B cell (primary cell): ENCODE results near the gene PHF21B. TPM values are rescaled to one million over a fixed set of nuclear protein-coding genes. Genes with fewer than 3 reads are reported as not detected.

Experiments used
- ATAC-seq: fragments of 200-7000 bp; cut with Tn5 transposase; one replicate; pipeline ENCODE4 v1.10.0; 2021; ENCODE audit warnings: low read depth, mild to moderate bottlenecking, moderate number of reproducible peaks, moderate library complexity
- CTCF ChIA-PET: fragments of 350-600 bp; sonication (Branson Sonifier 250); formaldehyde crosslinking; loops from one replicate; lab custom pipeline; 2021; ENCODE audit warnings: antibody characterized with exemption, inconsistent platforms; lab: Charles Lee
- POLR2A ChIA-PET: fragments of 350-600 bp; sonication (Branson Sonifier 250); formaldehyde crosslinking; loops from one replicate; lab custom pipeline; 2021; ENCODE audit warnings: antibody characterized with exemption; lab: Charles Lee
- DNase-seq: peaks from one replicate; pipeline ENCODE4 v3.0.0; 2013
- H2AFZ ChIP-seq: 2 replicates; pipeline ENCODE4 v1.6.1; 2012; ENCODE audit warnings: mild to moderate bottlenecking, low read depth, low read length; ENCODE audit not compliant: insufficient read depth, poor library complexity, severe bottlenecking
- H3K27ac ChIP-seq, 2 donors: 1 replicate in 1 of 2; 2 replicates in 1 of 2; pipeline ENCODE4 v1.5.1; 2012 to 2013; ENCODE audit warnings: low read length in 2 of 2, mild to moderate bottlenecking in 2 of 2, moderate library complexity in 1 of 2
- H3K27me3 ChIP-seq, 4 experiments: fragments of 200-600 bp in 1 of 4; sonication (generic) in 1 of 4; replicated peaks in 1 of 4; 1 replicate in 2 of 4; 2 replicates in 2 of 4; pipeline versions ENCODE4 v1.6.1 to v1.7.0; 2013 to 2016; ENCODE audit warnings: low read length in 3 of 4, mild to moderate bottlenecking in 2 of 4, mixed read lengths in 1 of 4, moderate library complexity in 1 of 4; ENCODE audit not compliant: insufficient read depth in 4 of 4, control insufficient read depth in 3 of 4; ENCODE audit errors: control extremely low read depth in 1 of 4
- H3K36me3 ChIP-seq, 2 experiments: replicated peaks in 1 of 2; 1 replicate in 1 of 2; 2 replicates in 1 of 2; pipeline versions ENCODE4 v1.6.1 to v1.7.1; 2013; ENCODE audit warnings: low read length in 1 of 2; ENCODE audit not compliant: insufficient read depth in 2 of 2, control insufficient read depth in 1 of 2; ENCODE audit errors: control extremely low read depth in 1 of 2, extremely low read depth in 1 of 2
- H3K4me1 ChIP-seq, 2 donors: fragments of 200-600 bp in 1 of 2; sonication (generic) in 1 of 2; 1 replicate in 1 of 2; 2 replicates in 1 of 2; pipeline versions ENCODE4 v1.5.1 to v1.6.1; 2013 to 2017; ENCODE audit warnings: low read length in 2 of 2; ENCODE audit not compliant: control insufficient read depth in 2 of 2, insufficient read depth in 2 of 2
- H3K4me2 ChIP-seq: replicated peaks from 2 replicates; pipeline ENCODE3; 2012; ENCODE audit warnings: mild to moderate bottlenecking, low read depth, low read length; ENCODE audit not compliant: poor library complexity, severe bottlenecking
- H3K4me3 ChIP-seq, 5 experiments: fragments of 200-600 bp in 1 of 5; sonication (generic) in 1 of 5; 1 replicate in 3 of 5; 2 replicates in 2 of 5; pipeline versions ENCODE4 v1.5.1 to v1.7.0; 2011 to 2016; ENCODE audit warnings: low read length in 4 of 5, mild to moderate bottlenecking in 4 of 5, low read depth in 2 of 5, control low read depth in 1 of 5, moderate library complexity in 1 of 5; ENCODE audit not compliant: insufficient read depth in 1 of 5; ENCODE audit errors: control extremely low read depth in 1 of 5, extremely low read depth in 1 of 5
- H3K79me2 ChIP-seq: fragments of 200-600 bp; sonication (generic); one replicate; pipeline ENCODE4 v1.6.0; 2016; ENCODE audit warnings: low read length; ENCODE audit not compliant: control insufficient read depth, insufficient read depth
- H3K9ac ChIP-seq: fragments of 200-600 bp; sonication (generic); 2 replicates; pipeline ENCODE4 v1.6.1; 2017; ENCODE audit warnings: mild to moderate bottlenecking, low read length, moderate library complexity
- H3K9me3 ChIP-seq, 3 donors: one replicate each; pipeline versions ENCODE4 v1.6.1 to v1.7.1; 2013; ENCODE audit warnings: low read length in 2 of 3; ENCODE audit not compliant: control insufficient read depth in 2 of 3, insufficient read depth in 1 of 3; ENCODE audit errors: control extremely low read depth in 1 of 3
- H4K20me1 ChIP-seq: 2 replicates; pipeline ENCODE4 v1.6.0; 2012; ENCODE audit warnings: mild to moderate bottlenecking, low read length; ENCODE audit not compliant: insufficient read depth, control insufficient read depth, poor library complexity, severe bottlenecking
- H3K27ac Mint-ChIP-seq: one replicate; pipeline ENCODE4 v1.8.0; 2021; ENCODE audit warnings: mixed read lengths
- H3K27me3 Mint-ChIP-seq: one replicate; pipeline ENCODE4 v1.8.0; 2021; ENCODE audit warnings: mixed read lengths
- H3K4me1 Mint-ChIP-seq: one replicate; pipeline ENCODE4 v1.8.0; 2021; ENCODE audit warnings: mixed read lengths
- H3K4me3 Mint-ChIP-seq: one replicate; pipeline ENCODE4 v1.8.0; 2021; ENCODE audit warnings: mixed read lengths
- H3K9me3 Mint-ChIP-seq: one replicate; pipeline ENCODE4 v1.8.0; 2022; ENCODE audit warnings: mixed read lengths; ENCODE audit not compliant: insufficient read depth
- CTCF ChIP-seq: fragments of 200-600 bp; IDR thresholded peaks from one replicate; pipeline ENCODE4 v1.8.0; 2022; ENCODE audit warnings: antibody characterized with exemption, mild to moderate bottlenecking
- EZH2 ChIP-seq: IDR thresholded peaks from 2 replicates; pipeline ENCODE4 v1.6.1; 2012; ENCODE audit warnings: borderline replicate concordance, low read depth, mild to moderate bottlenecking, moderate library complexity, low read length; ENCODE audit not compliant: insufficient read depth, poor library complexity, severe bottlenecking
- WGBS: methylation state at CpG from one replicate; pipeline ENCODE4 v1.1.5; 2013; ENCODE audit warnings: missing lambda C conversion rate; ENCODE audit not compliant: insufficient coverage; 5-methylcytosine and 5-hydroxymethylcytosine counted together
- intact Hi-C: fragments of 100-400 bp; cut with micrococcal nuclease; formaldehyde crosslinking; loops from one replicate; pipeline ENCODE4 v1.10.0; 2022
- polyA plus RNA-seq: library from polyadenylated mRNA; depleted of rRNA; stranded (reverse); fragments of >200 nt; gene quantifications from 2 replicates; pipeline ENCODE4 v1.2.3, GENCODE V29; 2012
- total RNA-seq, 2 donors: library from RNA; stranded (reverse); fragments of 120-200 nt in 1 of 2; gene quantifications; 1 replicate in 1 of 2; 2 replicates in 1 of 2; pipeline versions ENCODE4 v1.2.3 to v1.2.4, GENCODE V29; 2013 to 2022

Gene PHF21B
- total and polyA plus RNA-seq, 2 donors (not counting 1 experiment from before 2014, with no cell fraction given) = not detected

GRCh38 chr22:44842417-44842816 is 167.4 kb downstream of the PHF21B start:
- DNase-seq (no peak), ATAC-seq (no peak)
- no peak for TF ChIP-seq CTCF
- TF ChIP-seq EZH2 = no peak
- Mint-ChIP-seq H3K4me1 (no peaks in the 10 kb centered on the region), H3K9me3 (peaks cover 3% of the 10 kb centered on the region), H3K27ac (no peak overlapping the region), H3K27me3 (peaks cover 15% of the 10 kb centered on the region), H3K4me3 (no peak overlapping the region)
- H4K20me1 ChIP-seq = no peaks in the 10 kb centered on the region
- H3K79me2 ChIP-seq = no peaks in the 10 kb centered on the region
- no peaks in the 10 kb centered on the region for H3K36me3 ChIP-seq
- intact Hi-C loops = no loop called here
- H2AFZ ChIP-seq = no peak overlapping the region
- no peaks in the 10 kb centered on the region for H3K4me1 ChIP-seq
- peaks cover 0 to 8% (median 0%) of the 10 kb centered on the region in 4 experiments for H3K27me3 ChIP-seq
- H3K27ac ChIP-seq = no peak overlapping the region
- H3K9me3 ChIP-seq = peaks cover 0 to 29% (median 0%) of the 10 kb centered on the region in 3 donors
- WGBS = 67% methylated on average over 4 of the region's 7 CpGs
- H3K9ac ChIP-seq = no peak overlapping the region
- no peak overlapping the region for H3K4me3 ChIP-seq
- no peak overlapping the region for H3K4me2 ChIP-seq
- CTCF ChIA-PET = no interaction called here
- POLR2A ChIA-PET = no interaction called here

GRCh38 chr22:44840611-44841322 is 169.0 kb downstream of the PHF21B start:
- Histone ChIP-seq H3K27ac (no peak overlapping the region), H3K36me3 (no peaks in the 10 kb centered on the region), H3K4me1 (no peaks in the 10 kb centered on the region), H3K9ac (no peak overlapping the region), H3K9me3 (peaks cover 0 to 36% (median under 1%) of the 10 kb centered on the region in 3 donors), H3K4me3 (no peak overlapping the region), H3K79me2 (no peaks in the 10 kb centered on the region), H4K20me1 (no peaks in the 10 kb centered on the region), H3K27me3 (peaks cover 0 to 10% (median 0%) of the 10 kb centered on the region in 4 experiments), H3K4me2 (no peak overlapping the region), H2AFZ (no peak overlapping the region)
- DNase-seq (no peak), ATAC-seq (no peak)
- WGBS = 54% methylated on average over 24 of the region's 30 CpGs
- intact Hi-C loops = no loop called here
- peaks cover 6% of the 10 kb centered on the region for H3K9me3 Mint-ChIP-seq
- H3K27ac Mint-ChIP-seq = no peak overlapping the region
- TF ChIP-seq CTCF (no peak), EZH2 (no peak)
- POLR2A ChIA-PET = no interaction called here
- no peak overlapping the region for H3K4me3 Mint-ChIP-seq
- no peaks in the 10 kb centered on the region for H3K4me1 Mint-ChIP-seq
- H3K27me3 Mint-ChIP-seq = peaks cover 15% of the 10 kb centered on the region
- CTCF ChIA-PET = no interaction called here
